ENCODE data around the gene PIK3CD. TPM values are rescaled to one million over a fixed set of nuclear protein-coding genes. Genes with fewer than 3 reads are reported as not detected.
A peak's percentile ranks its signal among the peaks of the same experiment; 100 is the strongest.

The PIK3CD gene
- total RNA-seq, 1 experiment from 2014 or later, result 23.1 TPM

- TF ChIP-seq ZBTB21 (CRISPR knock-in tag; IDR thresholded peaks at IDR 0.05; ENCODE audit: borderline replicate concordance), result no peak
- TF ChIP-seq, protein P1, sequence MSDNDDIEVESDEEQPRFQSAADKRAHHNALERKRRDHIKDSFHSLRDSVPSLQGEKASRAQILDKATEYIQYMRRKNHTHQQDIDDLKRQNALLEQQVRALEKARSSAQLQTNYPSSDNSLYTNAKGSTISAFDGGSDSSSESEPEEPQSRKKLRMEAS (CRISPR knock-in tag; IDR thresholded peaks at IDR 0.05), result no peak
- TF ChIP-seq EMX1 (CRISPR knock-in tag; IDR thresholded peaks at IDR 0.05), result no peak
- no peak for TF ChIP-seq PRDM15 (CRISPR knock-in tag; IDR thresholded peaks at IDR 0.05)
- TF ChIP-seq ETV6 (CRISPR knock-in tag; IDR thresholded peaks at IDR 0.05), result no peak
- no peak for TF ChIP-seq E2F5 (CRISPR knock-in tag; IDR thresholded peaks at IDR 0.05)
- no peak for TF ChIP-seq RORB (CRISPR knock-in tag; IDR thresholded peaks at IDR 0.05)
- TF ChIP-seq ZSCAN18 (CRISPR knock-in tag; IDR thresholded peaks at IDR 0.05), result no peak
- no peak for TF ChIP-seq ZNF416 (CRISPR knock-in tag; IDR thresholded peaks at IDR 0.05)
- TF ChIP-seq ZNF138 (CRISPR knock-in tag; conservative IDR thresholded peaks at IDR 0.05), result no peak
- no peak for TF ChIP-seq JAZF1 (CRISPR knock-in tag; IDR thresholded peaks at IDR 0.05)
- TF ChIP-seq AFF4 (CRISPR knock-in tag; IDR thresholded peaks at IDR 0.05; ENCODE audit: borderline replicate concordance), result no peak
- TF ChIP-seq AR (CRISPR knock-in tag; IDR thresholded peaks at IDR 0.05), result no peak
- TF ChIP-seq NR1H2 (CRISPR knock-in tag; IDR thresholded peaks at IDR 0.05), result no peak
- TF ChIP-seq NFYB (CRISPR knock-in tag; conservative IDR thresholded peaks at IDR 0.05; ENCODE audit: low read depth), result no peak
- TF ChIP-seq ZNF232 (CRISPR knock-in tag; IDR thresholded peaks at IDR 0.05), result no peak
- TF ChIP-seq, protein P2, sequence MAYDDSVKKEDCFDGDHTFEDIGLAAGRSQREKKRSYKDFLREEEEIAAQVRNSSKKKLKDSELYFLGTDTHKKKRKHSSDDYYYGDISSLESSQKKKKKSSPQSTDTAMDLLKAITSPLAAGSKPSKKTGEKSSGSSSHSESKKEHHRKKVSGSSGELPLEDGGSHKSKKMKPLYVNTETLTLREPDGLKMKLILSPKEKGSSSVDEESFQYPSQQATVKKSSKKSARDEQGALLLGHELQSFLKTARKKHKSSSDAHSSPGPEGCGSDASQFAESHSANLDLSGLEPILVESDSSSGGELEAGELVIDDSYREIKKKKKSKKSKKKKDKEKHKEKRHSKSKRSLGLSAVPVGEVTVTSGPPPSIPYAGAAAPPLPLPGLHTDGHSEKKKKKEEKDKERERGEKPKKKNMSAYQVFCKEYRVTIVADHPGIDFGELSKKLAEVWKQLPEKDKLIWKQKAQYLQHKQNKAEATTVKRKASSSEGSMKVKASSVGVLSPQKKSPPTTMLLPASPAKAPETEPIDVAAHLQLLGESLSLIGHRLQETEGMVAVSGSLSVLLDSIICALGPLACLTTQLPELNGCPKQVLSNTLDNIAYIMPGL (CRISPR knock-in tag; IDR thresholded peaks at IDR 0.05), result no peak
- no peak for TF ChIP-seq RELA (CRISPR knock-in tag; IDR thresholded peaks at IDR 0.05; ENCODE audit: borderline replicate concordance)
- no peak for TF ChIP-seq ZNF423 (CRISPR knock-in tag; IDR thresholded peaks at IDR 0.05)
- DNase-seq (ENCODE audit: low spot score), result no peak
- CTCF ChIA-PET, result interaction anchor here (1.9 kb wide), 1 partner anchor 11 kb away, joined by 12 read pairs; no protein-coding TSS in a partner anchor
- no peak overlapping the region for H3K4me3 Mint-ChIP-seq
- no peaks in the 10 kb centered on the region for H3K9me3 Mint-ChIP-seq
- POLR2A ChIA-PET, result interaction anchor here (0.6 kb wide), 1 partner anchor 30 kb away, joined by 3 read pairs; no protein-coding TSS in a partner anchor
- peaks cover 12% of the 10 kb centered on the region; the same call in 1 of the 2 replicates for H3K36me3 Mint-ChIP-seq
- no peaks in the 10 kb centered on the region for H3K27me3 Mint-ChIP-seq (ENCODE audit: low read depth)
- ATAC-seq, result no peak
- H3K4me1 Mint-ChIP-seq, result no peaks in the 10 kb centered on the region
- H3K27ac Mint-ChIP-seq, result peak overlapping the region; percentile 38; the same call in 1 of the 2 replicates
Measured at GRCh38 chr1:9604836-9605235, 46.7 kb upstream of the PIK3CD start.
